Measurements from ENCODE around the gene PRKAR1A.
"Not testable (repeated sequence)": the region's sequence is repeated elsewhere in the genome, so short reads cannot be mapped to it uniquely, and the experiment has no call there.

The PRKAR1A gene

DNA sequence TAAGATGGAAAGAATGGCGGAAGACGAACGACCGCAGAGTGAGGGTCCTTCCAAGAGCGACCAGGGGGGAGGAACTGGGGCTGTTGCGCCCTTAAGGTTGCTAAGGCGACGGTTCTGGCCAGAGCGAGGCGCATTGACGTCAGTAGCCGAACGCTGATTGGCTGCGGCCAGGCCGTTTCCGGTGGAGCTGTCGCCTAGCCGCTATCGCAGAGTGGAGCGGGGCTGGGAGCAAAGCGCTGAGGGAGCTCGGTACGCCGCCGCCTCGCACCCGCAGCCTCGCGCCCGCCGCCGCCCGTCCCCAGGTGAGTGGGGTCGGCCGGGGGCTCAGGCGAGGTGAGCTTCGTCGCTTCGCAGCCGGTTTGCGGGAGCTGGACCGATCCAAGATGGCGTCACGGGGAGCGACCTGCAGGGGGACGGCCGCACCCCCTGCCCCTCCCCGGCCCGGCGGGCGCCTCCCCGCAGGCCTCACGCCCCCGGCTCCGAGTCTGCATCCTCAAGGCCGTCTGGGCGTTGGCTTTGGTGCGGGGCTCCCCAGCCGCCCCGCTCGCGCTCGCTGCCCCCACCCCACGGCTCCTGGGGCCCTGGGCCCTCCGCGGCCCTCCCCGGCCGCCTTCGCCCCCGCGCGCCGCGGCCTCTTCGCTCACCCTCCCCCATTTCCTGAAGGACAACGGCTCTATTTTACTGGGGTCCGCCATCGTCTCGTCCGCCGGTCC, at the start of gene PRKAR1A:
TSS of gene PRKAR1A (plus strand) at position 184 of the 713 bp plus-strand sequence. CDS start 2,970 bp downstream, outside the sequence.
- peak; percentile 87 for DNase-seq (ENCODE audit: low read depth in 1 of 2, low spot score in 1 of 2)

DNA sequence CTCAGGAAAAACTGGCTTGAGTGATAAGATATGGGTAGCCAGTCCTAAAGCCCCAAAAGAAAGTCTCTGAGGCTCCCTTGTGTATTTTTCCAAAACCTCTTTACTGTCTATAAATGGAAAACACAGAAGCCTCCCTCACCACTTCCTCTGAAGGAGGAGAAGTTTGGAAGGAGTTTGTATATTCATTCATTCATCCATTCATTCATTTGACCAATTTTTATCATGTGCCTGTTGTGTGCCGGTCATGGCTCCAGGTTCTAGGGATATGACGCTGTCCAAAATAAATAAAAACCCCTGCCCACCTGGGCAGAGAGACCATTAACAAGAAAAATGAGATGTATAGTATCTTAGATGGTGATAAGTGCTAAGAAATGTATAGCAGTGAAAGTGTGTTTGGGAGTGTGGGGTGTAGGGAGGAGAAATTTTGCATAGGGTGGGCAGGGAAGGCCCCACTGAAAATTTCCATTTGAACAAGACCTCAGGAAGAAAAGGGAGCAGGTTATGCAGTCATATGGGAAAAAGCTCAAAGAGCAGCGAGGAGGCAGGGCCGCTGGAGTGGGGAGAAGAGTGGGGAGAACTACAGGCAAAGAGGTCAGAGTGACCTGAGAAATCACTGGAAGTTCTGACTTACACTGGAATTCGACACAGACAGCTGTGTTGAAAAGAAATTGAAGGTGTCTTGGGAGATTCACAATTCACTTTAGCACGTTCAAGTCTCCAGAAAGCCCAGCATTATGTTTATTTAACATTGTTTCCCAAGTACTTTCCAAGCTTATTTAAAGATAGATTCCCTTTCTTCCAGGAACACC, 48.8 kb upstream of the PRKAR1A start:
- no peak for DNase-seq (ENCODE audit: low read depth in 1 of 2, low spot score in 1 of 2)

DNA sequence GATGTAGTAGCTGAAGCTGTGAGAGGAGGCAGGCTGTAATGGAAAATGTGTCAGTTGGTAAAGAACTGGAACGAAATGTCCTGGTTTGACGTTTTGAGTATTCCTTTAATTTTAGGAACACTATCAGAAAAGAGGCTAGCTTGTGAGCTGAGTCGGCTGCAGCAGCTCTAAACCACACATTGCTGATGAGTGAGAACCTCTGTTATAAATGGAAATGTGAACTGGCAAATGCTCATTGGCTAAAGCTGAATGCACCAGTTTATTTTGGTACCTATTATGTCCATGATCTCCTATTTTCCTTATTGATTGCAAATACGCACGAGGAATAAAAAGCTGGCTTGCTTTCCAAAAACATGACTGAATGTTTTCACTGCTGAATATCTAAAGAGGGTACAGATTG, 43.9 kb upstream of the PRKAR1A start:
- no peak for DNase-seq (ENCODE audit: low read depth in 1 of 2, low spot score in 1 of 2)

DNA sequence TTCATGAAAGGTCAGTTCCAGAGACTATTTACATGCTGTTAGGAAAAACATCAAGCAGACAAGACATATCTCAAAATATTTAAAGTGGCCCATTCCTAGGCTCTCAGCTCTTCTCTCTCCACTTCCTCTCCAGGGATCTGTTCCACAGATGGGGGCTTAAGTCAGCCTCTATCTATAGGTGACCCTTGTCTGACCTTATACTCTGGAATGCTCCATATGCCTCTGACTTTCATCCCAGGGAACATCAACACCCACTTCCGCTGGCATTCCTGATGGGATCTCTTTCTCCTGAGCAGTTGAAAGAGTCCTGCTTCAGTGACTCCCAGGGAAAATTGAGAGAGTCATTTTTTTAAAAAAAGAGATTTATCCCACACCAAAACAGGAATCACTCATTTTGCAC, 43.4 kb upstream of the PRKAR1A start:
- no peak for DNase-seq (ENCODE audit: low read depth in 1 of 2, low spot score in 1 of 2)

DNA sequence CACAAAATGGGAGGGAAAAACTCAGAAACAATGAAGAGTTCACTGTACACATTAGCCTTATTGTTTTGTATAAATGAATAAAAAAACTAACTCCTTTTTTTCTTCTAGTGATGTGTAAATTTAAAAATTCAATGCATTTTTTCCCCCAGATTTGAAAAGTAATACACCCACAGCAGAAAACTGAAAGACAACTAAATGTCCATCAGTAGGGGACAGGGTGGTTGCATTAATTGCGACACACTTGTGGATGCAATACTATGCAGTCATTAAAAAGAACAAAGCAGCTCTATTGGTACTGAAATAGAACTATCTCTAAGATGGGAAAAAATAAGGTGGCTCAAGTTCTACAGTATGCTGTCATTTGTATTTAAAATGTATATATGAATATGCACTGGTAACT, 41.3 kb upstream of the PRKAR1A start:
- no peak for DNase-seq (ENCODE audit: low read depth in 1 of 2, low spot score in 1 of 2)

DNA sequence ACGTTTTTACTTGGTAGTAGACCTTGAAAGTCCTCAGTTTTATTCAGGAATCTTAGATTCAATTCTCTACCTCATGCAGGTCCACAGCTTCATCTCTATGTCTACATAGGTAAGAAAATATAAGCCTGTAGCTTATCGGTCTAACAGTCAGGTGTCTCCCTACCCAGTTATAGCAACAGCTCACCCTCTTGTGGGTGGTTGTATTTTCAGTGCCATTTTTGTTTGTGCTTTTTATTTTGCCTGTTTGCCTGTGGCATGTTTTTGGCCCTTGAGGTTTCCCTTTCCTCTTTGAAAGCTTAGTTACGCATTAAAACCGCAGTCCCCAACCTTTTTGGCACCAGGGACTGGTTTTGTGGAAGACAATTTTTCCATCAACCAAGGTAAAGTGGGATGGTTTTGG, 31.3 kb upstream of the PRKAR1A start:
- no peak for DNase-seq (ENCODE audit: low read depth in 1 of 2, low spot score in 1 of 2)

DNA sequence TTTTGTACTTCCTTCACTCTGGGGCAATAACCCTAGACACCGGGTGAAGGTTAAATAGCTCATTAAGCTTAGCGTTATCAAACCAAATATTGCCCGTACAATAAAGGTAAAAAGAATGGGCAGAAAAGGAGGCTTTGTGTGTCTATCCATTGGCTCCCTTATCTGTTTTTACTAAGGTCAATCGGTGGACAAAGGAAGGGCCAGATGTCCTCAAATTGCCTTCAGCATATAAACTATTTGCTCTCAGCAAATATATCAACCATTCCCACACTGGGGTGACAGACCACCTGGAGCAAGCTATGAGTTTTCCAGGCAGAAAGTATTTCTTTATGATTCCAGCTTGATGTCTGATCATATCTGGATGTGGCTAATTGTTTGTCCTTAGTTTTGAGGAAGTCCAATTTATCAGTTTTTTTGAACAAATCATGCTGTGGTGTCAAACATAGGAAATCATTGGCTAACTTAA, 29.6 kb upstream of the PRKAR1A start:
- DNase-seq (ENCODE audit: low read depth in 1 of 2, low spot score in 1 of 2): no peak

DNA sequence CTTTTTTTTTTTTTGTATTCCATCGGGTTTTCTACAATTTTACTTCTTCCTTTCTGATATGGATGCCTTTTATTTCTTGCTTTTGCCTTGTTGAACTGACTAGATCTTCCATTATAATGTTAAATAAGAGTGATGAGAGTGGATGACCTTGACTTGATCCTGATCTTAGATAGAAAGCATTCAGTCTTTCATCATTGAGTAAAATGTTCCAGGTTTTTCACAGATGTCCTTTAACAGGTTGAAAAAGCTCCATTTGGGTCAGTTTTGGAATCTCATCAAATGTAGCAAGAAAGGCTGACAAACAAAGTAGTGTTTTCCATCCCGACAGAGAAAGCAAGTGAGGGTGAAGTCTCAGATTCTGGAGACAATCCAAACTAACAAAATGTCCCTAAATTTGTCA, 27.8 kb upstream of the PRKAR1A start:
- DNase-seq (ENCODE audit: low read depth in 1 of 2, low spot score in 1 of 2): no peak

DNA sequence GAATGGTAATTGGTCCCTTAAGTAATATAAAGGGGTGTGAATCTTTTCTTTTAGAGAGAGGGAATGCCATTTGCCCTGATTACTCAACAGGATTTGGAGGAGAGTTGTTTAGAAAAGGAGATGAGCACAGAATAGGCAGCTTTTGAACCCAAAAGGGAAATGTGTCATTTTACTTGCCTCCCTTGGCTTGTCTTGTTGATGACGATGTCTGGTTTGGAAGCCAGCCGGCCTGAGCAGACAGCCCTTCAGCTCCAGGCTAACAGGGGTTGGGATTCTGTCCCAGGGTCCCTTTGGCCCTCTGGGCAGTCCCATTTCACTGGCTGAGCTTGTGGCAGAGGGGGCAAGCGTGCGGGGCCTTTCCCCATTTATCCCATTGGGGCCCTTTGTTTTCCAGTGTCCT, 22.3 kb upstream of the PRKAR1A start:
- DNase-seq (ENCODE audit: low read depth in 1 of 2, low spot score in 1 of 2): no peak

DNA sequence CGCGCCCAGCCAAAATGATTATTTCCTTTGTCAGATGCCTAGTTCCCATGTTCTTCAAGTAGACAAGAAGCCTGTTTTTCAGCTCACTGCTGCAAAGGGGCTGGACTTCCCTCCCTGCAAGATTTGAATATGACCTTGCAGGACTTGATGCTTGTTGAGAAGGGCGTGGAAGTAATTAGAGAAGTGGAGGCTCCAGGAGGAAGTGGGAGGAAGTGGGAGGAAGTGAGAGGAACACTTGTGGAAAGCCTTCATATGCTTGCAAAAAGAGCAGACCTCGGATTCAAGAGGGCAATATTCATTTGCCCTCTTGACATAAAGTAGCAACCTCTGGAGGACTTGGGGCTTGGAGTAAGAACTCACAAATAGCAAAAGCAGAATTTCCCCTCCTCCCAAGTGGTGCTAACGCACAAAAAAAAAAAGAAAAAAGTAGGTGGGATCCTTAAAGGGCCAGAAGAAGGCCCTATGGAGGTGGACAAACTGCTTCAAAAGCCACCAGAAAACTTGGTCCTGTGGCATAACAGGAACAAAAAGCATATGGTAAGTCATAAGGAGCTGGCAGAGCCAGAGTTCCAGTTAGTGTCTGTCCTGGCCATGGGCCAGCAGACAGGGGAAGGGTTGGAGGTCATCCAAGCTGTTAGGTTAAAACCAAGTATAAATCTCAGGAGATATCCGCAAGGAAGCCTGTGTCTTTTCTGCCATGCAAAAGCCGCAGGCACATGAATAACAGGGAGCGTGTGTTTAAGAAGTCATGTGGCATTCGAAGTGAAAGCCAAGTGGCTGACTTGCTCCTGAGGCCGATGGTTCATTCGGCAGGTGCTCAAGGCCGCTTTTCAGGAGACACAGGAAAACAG, 20.6 kb upstream of the PRKAR1A start:
- DNase-seq (ENCODE audit: low read depth in 1 of 2, low spot score in 1 of 2): no peak

DNA sequence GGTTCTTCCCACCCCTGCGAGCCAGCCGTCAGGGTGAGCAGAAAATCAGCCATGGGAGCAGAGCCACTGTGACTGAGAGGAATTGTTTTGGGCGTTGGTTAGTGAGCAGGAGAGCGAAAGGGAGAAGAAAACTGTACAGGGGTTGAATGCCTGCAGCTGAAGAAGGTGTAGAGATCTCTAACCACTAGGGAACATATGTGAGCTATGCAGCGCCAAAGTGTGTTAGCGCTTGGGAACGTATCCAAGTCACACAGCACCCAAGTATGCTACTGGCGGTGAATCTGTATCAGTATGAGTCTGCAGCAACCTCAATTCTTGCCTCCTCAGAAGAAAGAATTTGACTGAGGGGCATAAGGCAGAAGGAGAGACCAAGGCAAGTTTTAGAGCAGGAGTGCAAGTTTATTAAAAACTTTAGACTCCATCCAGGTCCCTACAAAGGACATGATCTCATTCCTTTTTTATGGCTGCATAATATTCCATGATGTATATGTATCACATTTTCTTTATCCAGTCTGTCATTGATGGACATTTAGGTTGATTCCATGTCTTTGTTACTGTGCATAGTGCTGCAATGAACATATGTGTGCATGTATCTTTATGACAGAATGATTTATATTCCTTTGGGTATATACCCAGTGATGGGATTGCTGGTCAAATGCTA, 19.7 kb upstream of the PRKAR1A start:
- DNase-seq (ENCODE audit: low read depth in 1 of 2, low spot score in 1 of 2): not testable (repeated sequence)

DNA sequence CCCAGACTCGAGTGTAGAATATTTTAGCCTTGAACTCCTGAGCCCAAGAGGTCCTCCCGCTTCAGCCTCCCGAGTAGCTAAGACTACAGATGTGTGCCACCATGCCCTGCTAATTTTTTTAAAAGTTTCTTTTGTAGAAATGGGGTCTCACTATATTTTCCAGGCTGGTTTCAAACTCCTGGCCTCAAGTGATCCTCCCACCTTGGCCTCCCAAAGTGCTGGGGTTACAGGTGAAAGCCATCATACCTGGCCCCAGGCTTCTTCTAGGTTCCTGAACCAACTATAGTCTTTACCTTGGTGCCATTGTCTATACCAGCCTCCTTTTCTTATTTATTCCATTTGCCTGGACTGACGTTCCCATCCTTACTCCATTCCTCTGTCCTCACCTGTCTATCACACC, 17.1 kb upstream of the PRKAR1A start:
- no peak for DNase-seq (ENCODE audit: low read depth in 1 of 2, low spot score in 1 of 2)

DNA sequence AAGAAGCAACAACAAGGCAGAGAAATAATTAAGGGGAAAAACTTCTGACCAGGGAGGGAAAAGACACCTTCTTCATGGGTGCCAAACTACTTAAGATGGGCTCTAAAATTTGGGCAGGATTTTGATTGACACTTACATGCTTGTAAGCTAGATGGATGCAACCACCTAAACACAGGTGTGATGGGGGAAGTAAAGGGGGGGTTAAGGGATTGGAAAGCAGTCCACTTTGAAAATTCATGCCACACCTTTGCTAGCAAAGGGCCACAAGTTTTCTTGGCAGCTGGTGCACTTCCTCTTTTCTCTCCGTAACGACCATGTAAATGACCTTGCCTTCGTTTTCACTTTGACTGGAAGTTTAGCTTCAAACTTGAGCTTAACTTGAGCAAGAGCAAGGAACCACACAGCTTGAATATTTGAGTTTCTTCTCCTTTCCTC, 14.3 kb upstream of the PRKAR1A start:
- DNase-seq (ENCODE audit: low read depth in 1 of 2, low spot score in 1 of 2): no peak

DNA sequence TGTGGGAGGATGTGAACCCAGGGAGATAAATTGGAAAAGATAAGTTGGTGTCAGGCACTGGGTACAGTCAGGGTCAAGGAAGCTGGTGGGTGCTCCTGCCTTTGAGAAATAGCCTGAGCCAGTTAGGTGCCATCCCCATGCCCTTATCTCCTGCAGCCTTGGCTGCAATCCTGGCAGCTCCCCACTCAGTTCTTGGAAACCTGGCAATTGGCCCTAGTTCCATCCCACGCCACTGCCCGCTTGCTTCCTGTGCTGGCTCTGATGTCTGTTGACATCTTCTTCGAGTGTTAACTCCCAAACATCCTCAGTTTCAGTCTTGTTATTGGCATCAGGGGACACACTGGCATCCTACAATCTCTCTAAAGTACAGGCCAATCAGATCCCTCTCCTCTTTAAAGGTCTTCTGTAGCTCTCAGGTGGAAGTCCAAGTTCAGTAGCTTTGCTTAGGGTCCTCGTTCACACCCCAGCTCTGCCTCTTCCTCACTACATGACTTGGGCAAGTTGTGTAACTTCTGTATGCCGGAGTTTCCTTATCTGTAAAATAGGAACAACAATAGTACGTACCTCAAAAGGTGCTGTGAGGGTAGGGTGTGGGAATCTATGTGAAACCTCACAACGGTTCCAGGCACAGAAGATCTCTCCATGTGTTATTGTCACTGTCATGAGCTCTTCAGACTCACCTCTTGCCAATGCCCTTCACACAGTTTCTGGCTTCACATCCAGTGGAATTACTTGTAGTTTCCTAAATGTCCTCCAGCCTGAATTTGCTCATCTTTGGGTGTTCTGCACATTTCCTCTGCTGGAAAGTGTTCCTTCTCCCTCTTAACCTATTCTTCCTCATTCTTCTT, 13.5 kb upstream of the PRKAR1A start:
- DNase-seq (ENCODE audit: low read depth in 1 of 2, low spot score in 1 of 2): no peak

DNA sequence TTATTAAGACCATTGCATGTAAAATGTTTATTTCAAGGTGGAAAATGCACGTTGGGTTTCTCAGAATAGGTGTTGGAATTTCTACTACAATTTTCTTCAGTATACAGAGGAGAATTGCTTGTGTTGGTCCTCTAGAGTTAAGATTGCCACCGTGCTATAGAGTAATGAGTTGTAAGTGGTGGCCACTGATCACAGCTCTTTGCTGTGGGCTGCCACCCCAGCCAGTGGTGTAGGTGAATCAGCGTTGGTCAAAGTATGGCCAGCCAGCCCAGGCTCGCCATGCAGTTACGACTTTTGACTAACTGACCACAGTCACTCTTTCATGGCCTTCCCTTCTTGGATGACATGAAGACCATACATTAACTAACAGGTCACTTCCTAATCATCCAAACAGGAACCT, 12.6 kb upstream of the PRKAR1A start:
- no peak for DNase-seq (ENCODE audit: low read depth in 1 of 2, low spot score in 1 of 2)

DNA sequence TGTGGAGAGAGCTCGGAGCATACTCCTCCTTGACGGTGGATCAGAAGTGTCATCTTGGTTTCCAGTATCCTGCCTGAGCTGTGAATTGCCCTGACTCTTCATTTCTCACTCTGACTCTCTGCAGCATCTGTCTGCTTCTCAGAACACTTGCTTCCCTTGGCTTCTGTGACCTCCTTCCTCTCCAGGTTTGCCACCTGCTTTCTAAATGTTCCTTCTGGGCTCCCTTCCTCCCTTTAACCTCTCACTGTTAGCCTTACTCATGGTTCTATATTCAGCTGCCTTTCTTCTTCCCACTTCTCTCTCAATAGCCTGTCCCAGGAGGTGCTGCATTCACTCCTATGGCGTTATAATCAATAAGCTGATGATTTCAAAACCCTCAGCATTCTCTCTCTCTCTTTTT, 11.2 kb upstream of the PRKAR1A start:
- no peak for DNase-seq (ENCODE audit: low read depth in 1 of 2, low spot score in 1 of 2)

DNA sequence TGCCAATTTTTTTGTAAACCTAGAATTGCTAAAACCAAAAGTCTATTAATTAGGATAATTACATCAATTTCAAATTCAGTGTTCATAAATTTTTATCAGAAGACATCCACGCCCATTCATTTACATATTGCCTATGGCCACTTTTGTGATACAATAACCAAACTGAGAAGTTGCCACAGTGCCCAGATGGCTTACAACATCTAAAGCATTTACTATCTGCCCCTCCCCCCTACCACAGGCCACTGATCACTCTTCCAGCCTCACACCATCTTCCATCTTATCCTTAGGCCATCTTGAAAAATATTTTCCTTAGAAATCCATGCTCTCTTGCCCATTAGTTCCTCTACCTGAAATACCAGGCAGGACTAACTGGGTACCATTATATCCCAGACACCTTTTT, 6.3 kb upstream of the PRKAR1A start:
- no peak for DNase-seq (ENCODE audit: low read depth in 1 of 2, low spot score in 1 of 2)

DNA sequence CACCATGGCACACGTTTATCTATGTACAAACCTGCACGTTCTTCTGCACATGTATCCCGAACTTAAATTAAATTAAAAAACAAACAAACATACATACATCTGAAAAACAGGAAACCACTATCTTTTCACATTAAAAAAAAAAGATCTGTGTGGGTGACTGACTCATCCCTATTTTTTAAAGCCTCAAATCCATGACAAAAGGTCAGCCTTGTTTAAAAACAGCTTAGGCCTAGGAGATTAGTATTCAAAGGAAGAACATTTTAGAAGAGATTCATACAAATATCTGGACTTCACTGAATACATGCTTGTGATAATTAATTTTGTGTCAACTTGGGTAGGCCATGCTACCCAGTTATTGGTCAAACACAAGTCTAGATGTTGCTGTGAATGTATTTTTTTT, 4.7 kb upstream of the PRKAR1A start:
- DNase-seq (ENCODE audit: low read depth in 1 of 2, low spot score in 1 of 2): no peak

DNA sequence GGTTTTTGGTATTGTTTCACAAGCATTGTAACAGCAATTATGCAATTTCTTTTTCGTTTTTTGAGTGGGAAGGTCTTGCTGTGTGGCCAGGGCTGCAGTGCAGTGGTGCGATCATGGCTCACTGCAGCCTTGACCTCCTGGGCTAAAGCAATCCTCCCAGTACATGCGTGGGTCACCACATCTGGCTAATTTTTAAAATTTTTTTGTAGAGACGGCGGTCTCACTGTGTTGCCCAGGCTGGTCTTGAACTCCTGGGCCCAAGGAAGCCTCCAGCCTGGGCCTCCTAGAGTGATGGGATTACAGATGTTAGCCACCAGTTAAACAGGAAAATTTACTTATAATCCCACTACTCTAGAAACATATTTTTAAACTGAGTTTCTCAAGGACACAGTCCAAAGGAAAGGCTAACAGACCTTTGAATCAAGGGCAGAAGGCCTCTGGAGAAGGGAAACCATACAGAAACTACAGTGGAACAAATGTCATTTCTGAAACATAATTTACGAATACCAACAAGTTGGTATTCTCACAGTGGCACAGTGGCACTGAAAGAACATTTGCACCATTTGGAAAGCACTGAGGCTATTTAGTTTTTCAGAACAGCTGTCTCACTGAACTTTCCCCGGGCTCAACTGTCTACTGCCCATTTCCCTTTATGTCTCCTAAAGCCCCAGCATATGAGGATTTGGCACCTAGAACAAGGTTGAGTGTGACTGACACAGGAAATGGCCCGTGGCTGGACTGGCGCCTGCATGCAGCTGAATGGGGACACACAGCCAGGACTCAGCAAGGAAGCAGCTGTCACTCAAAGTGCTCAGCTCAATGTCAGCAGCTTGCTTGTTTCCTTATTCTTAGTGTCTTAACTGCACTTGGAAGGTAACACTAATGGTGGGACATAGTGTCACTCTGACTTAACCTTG, 2.8 kb upstream of the PRKAR1A start:
- no peak for DNase-seq (ENCODE audit: low read depth in 1 of 2, low spot score in 1 of 2)
